HCT116 (cell line): ENCODE data around the gene UXS1. TPM values are rescaled to one million over a fixed set of nuclear protein-coding genes. Genes with fewer than 3 reads are reported as not detected.

Experiments
- ATAC-seq: fragments of 200-7000 bp; cut with Tn5 transposase; 2 replicates; pipeline ENCODE4 v1.9.1; 2020; ENCODE audit warnings: mild to moderate bottlenecking, moderate library complexity
- BruUV-seq: library from RNA; stranded (reverse); fragments of 400-500 nt; replicated peaks from 2 replicates; lab custom pipeline; 2021; lab: Mats Ljungman, UMichigan
- CTCF ChIA-PET: fragments of 300-600 bp; sonication (Branson Sonifier 250); formaldehyde crosslinking; loops from one replicate; lab custom pipeline; 2021; ENCODE audit warnings: antibody characterized with exemption; lab: Charles Lee
- POLR2A ChIA-PET: fragments of 300-600, 350-600 bp; sonication (Branson Sonifier 250); formaldehyde crosslinking; loops from one replicate; lab custom pipeline; 2021; ENCODE audit warnings: antibody characterized with exemption; lab: Charles Lee
- RAD21 ChIA-PET, 2 experiments: fragments of 300-600 bp; sonication (Branson Sonifier 250); formaldehyde crosslinking; loops; one replicate each; lab custom pipeline; 2023; ENCODE audit warnings: low total read pairs in 2 of 2; ENCODE audit not compliant: uncharacterized antibody in 2 of 2, unreplicated experiment in 2 of 2, low non-redundant PET in 1 of 2; lab: Charles Lee
- DNase-seq: peaks from one replicate; pipeline ENCODE4 v3.0.0-alpha.2; 2010; ENCODE audit warnings: low read depth, low spot score
- H2AFZ ChIP-seq: fragments of 200-600 bp; shearing (Covaris generic), sonication (generic); 2 replicates; pipeline ENCODE4 v1.6.1; 2017; ENCODE audit warnings: low read depth, mixed run types, mixed read lengths, antibody characterized with exemption, low read length; ENCODE audit not compliant: poor library complexity, severe bottlenecking
- H3K27ac ChIP-seq: 2 replicates; pipeline ENCODE4 v1.5.1; 2012; ENCODE audit warnings: low read depth, low read length
- H3K27me3 ChIP-seq: fragments of 200-600 bp; sonication (generic); 2 replicates; pipeline ENCODE4 v1.6.1; 2016; ENCODE audit warnings: mixed run types, low read length, mixed read lengths; ENCODE audit not compliant: insufficient read depth
- H3K36me3 ChIP-seq, 2 experiments: fragments of 200-500 bp in 1 of 2; fragments of 200-600 bp in 1 of 2; sonication (Bioruptor generic) in 1 of 2; sonication (generic) in 1 of 2; 2 replicates each; pipeline versions ENCODE4 v1.5.1 to v1.6.1; 2014 to 2016; ENCODE audit warnings: low read length in 2 of 2, inconsistent platforms in 1 of 2, mixed read lengths in 1 of 2, mixed run types in 1 of 2; ENCODE audit not compliant: insufficient read depth in 2 of 2, control insufficient read depth in 1 of 2
- H3K4me1 ChIP-seq, 2 experiments: fragments of 200-600 bp in 1 of 2; sonication (generic) in 1 of 2; 2 replicates each; pipeline versions ENCODE4 v1.5.1 to v1.6.1; 2012 to 2017; ENCODE audit warnings: low read length in 2 of 2, inconsistent platforms in 1 of 2, mild to moderate bottlenecking in 1 of 2, mixed read lengths in 1 of 2, mixed run types in 1 of 2, moderate library complexity in 1 of 2; ENCODE audit not compliant: insufficient read depth in 2 of 2, control insufficient read depth in 1 of 2
- H3K4me2 ChIP-seq: fragments of 200-600 bp; sonication (generic); 2 replicates; pipeline ENCODE4 v1.6.1; 2017; ENCODE audit warnings: mixed run types, low read length, mixed read lengths
- H3K4me3 ChIP-seq, 2 experiments: fragments of 200-600 bp in 1 of 2; sonication (generic) in 1 of 2; replicated peaks in 1 of 2; 2 replicates each; pipeline ENCODE4 v1.5.1; 2011 to 2016; ENCODE audit warnings: low read length in 2 of 2, control low read depth in 1 of 2, low read depth in 1 of 2, mild to moderate bottlenecking in 1 of 2, mixed read lengths in 1 of 2, mixed run types in 1 of 2
- H3K79me2 ChIP-seq: fragments of 200-600 bp; sonication (generic); 2 replicates; pipeline ENCODE4 v1.6.1; 2017; ENCODE audit warnings: mild to moderate bottlenecking, mixed run types, low read length, moderate library complexity, mixed read lengths; ENCODE audit not compliant: insufficient read depth
- H3K9ac ChIP-seq: fragments of 200-600 bp; sonication (generic); 2 replicates; pipeline ENCODE4 v1.6.1; 2016; ENCODE audit warnings: low read length, mixed read lengths
- H3K9me2 ChIP-seq: fragments of 200-600 bp; sonication (generic), shearing (Covaris generic); 2 replicates; pipeline ENCODE4 v1.6.1; 2017; ENCODE audit warnings: mixed run types, mild to moderate bottlenecking, moderate library complexity; ENCODE audit not compliant: insufficient read depth
- H3K9me3 ChIP-seq, 2 experiments: fragments of 200-500 bp in 1 of 2; fragments of 200-600 bp in 1 of 2; sonication (Bioruptor generic) in 1 of 2; sonication (generic) in 1 of 2; 2 replicates each; pipeline ENCODE4 v1.6.1; 2014 to 2017; ENCODE audit warnings: low read length in 2 of 2, mixed read lengths in 2 of 2, inconsistent platforms in 1 of 2, low read depth in 1 of 2, mild to moderate bottlenecking in 1 of 2, mixed run types in 1 of 2, moderate library complexity in 1 of 2; ENCODE audit not compliant: control insufficient read depth in 1 of 2, insufficient read depth in 1 of 2
- H4K20me1 ChIP-seq: fragments of 200-600 bp; sonication (generic), shearing (Covaris generic); 2 replicates; pipeline ENCODE4 v1.6.1; 2017; ENCODE audit warnings: mixed run types, mild to moderate bottlenecking, moderate library complexity; ENCODE audit not compliant: insufficient read depth
- CBX3 ChIP-seq: IDR thresholded peaks from 2 replicates; pipeline ENCODE4 v1.6.1; 2012; ENCODE audit warnings: low read depth
- CEBPB ChIP-seq: IDR thresholded peaks from 2 replicates; pipeline ENCODE4 v1.6.1; 2012; ENCODE audit warnings: low read depth
- EZH2 ChIP-seq: fragments of 200-600 bp; sonication (generic); IDR thresholded peaks from 2 replicates; pipeline ENCODE4 v1.6.1; 2017; ENCODE audit warnings: antibody characterized with exemption, mixed run types
- POLR2A ChIP-seq: IDR thresholded peaks from 2 replicates; pipeline ENCODE4 v1.7.0; 2011; ENCODE audit warnings: borderline replicate concordance; ENCODE audit not compliant: insufficient read depth, insufficient read length; ENCODE audit errors: extremely low read depth
- POLR2AphosphoS5 ChIP-seq: IDR thresholded peaks from 2 replicates; pipeline ENCODE4 v1.6.1; 2011; ENCODE audit warnings: mild to moderate bottlenecking, low read depth, low read length, moderate library complexity
- REST ChIP-seq: IDR thresholded peaks from 2 replicates; pipeline ENCODE4 v1.6.1; 2012; ENCODE audit warnings: low read depth
- SIN3A ChIP-seq: IDR thresholded peaks from 2 replicates; pipeline ENCODE4 v1.6.1; 2012; ENCODE audit warnings: low read depth
- SP1 ChIP-seq: IDR thresholded peaks from 2 replicates; pipeline ENCODE4 v1.6.1; 2012; ENCODE audit warnings: low read depth
- SRF ChIP-seq: IDR thresholded peaks from 2 replicates; pipeline ENCODE4 v1.6.1; 2012; ENCODE audit warnings: low read depth
- TCF7L2 ChIP-seq: IDR thresholded peaks from 2 replicates; pipeline ENCODE4 v1.7.0; 2011; ENCODE audit warnings: borderline replicate concordance, inconsistent platforms; ENCODE audit not compliant: insufficient read depth, insufficient read length; ENCODE audit errors: extremely low read depth
- YY1 ChIP-seq: IDR thresholded peaks from 2 replicates; pipeline ENCODE4 v1.6.1; 2011; ENCODE audit warnings: low read length, low read depth, moderate library complexity, mild to moderate bottlenecking; ENCODE audit not compliant: insufficient replicate concordance; ENCODE audit errors: extremely low read depth
- ZBTB33 ChIP-seq: IDR thresholded peaks from 2 replicates; pipeline ENCODE4 v1.6.1; 2011; ENCODE audit warnings: mild to moderate bottlenecking, low read length, moderate library complexity; ENCODE audit not compliant: insufficient replicate concordance; ENCODE audit errors: extremely low read depth
- ZFX ChIP-seq: fragments of 450-650 bp; IDR thresholded peaks from 2 replicates; pipeline ENCODE4 v1.6.1; 2017
- intact Hi-C: fragments of 100-400 bp; cut with micrococcal nuclease; formaldehyde crosslinking; loops from 2 replicates; pipeline ENCODE4 v1.10.0; 2022
- total RNA-seq: library from RNA; stranded (reverse); gene quantifications from one replicate; pipeline ENCODE4 v1.2.1, GENCODE V29; 2021; ENCODE audit not compliant: unreplicated experiment
- TF ChIP-seq, protein P1 (sequence below), 3 experiments: fragments of 200-600 bp in 1 of 3; sonication (generic) in 1 of 3; IDR thresholded peaks in 2 of 3; conservative IDR thresholded peaks in 1 of 3; 2 replicates each; pipeline ENCODE4 v1.5.1; 2012 to 2017; ENCODE audit warnings: low read depth in 2 of 3, low read length in 2 of 3, antibody characterized with exemption in 1 of 3, borderline replicate concordance in 1 of 3, control low read depth in 1 of 3, mild to moderate bottlenecking in 1 of 3, mixed read lengths in 1 of 3, mixed run types in 1 of 3, moderate library complexity in 1 of 3; ENCODE audit not compliant: insufficient read depth in 1 of 3

The UXS1 gene
- total RNA-seq, 1 experiment from 2014 or later, result 45.7 TPM

- TF ChIP-seq, protein P1, sequence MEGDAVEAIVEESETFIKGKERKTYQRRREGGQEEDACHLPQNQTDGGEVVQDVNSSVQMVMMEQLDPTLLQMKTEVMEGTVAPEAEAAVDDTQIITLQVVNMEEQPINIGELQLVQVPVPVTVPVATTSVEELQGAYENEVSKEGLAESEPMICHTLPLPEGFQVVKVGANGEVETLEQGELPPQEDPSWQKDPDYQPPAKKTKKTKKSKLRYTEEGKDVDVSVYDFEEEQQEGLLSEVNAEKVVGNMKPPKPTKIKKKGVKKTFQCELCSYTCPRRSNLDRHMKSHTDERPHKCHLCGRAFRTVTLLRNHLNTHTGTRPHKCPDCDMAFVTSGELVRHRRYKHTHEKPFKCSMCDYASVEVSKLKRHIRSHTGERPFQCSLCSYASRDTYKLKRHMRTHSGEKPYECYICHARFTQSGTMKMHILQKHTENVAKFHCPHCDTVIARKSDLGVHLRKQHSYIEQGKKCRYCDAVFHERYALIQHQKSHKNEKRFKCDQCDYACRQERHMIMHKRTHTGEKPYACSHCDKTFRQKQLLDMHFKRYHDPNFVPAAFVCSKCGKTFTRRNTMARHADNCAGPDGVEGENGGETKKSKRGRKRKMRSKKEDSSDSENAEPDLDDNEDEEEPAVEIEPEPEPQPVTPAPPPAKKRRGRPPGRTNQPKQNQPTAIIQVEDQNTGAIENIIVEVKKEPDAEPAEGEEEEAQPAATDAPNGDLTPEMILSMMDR (IDR thresholded peaks at IDR 0.05 in 2 of 3, conservative IDR thresholded peaks at IDR 0.05 in 1 of 3; ENCODE audit: borderline replicate concordance in 1 of 3, insufficient read depth in 1 of 3, low read depth in 2 of 3, low read length in 2 of 3), result no peak
Measured at GRCh38 chr2:106161938-106162820, 31.9 kb downstream of the UXS1 start (continued).

GRCh38 chr2:106161341-106161740, 32.8 kb downstream of the UXS1 start:
- no TSS peak for BruUV-seq
- peak overlapping the region; percentile 58; the same call in 1 of the 2 replicates for H3K27ac ChIP-seq
- TF ChIP-seq YY1 (no peak), TCF7L2 (no peak), SRF (no peak), EZH2 (no peak), POLR2A (no peak), CEBPB (no peak), POLR2AphosphoS5 (no peak), ZBTB33 (no peak), SP1 (no peak), SIN3A (no peak), CBX3 (no peak), ZFX (no peak), REST (no peak)
- TF ChIP-seq, all 23 proteins: peak for 0
- Histone ChIP-seq H4K20me1 (no peaks in the 10 kb centered on the region), H3K79me2 (peaks cover 7% of the 10 kb centered on the region), H3K4me1 (peaks cover 26 to 42% of the 10 kb centered on the region in 2 experiments), H3K9me2 (no peaks in the 10 kb centered on the region), H3K36me3 (peaks cover 0 to 6% of the 10 kb centered on the region in 2 experiments; a peak in 2 of 4 replicates), H2AFZ (no peak overlapping the region), H3K4me3 (no peak overlapping the region), H3K9ac (no peak overlapping the region), H3K4me2 (peak overlapping the region; percentile 65), H3K27me3 (no peaks in the 10 kb centered on the region), H3K9me3 (no peaks in the 10 kb centered on the region)
- intact Hi-C loops, result no loop called here
- no peak for ATAC-seq
- POLR2A ChIA-PET, result no interaction called here
- CTCF ChIA-PET, result no interaction called here
- DNase-seq, result no peak
- RAD21 ChIA-PET, result no interaction called here
